BLaER1 (cell line): ENCODE results near the gene RWDD4.

Experiments
- H3K27ac ChIP-seq: shearing (Covaris generic); formaldehyde crosslinking; 2 replicates; pipeline ENCODE4 v1.8.1; 2022
- H3K27me3 ChIP-seq: shearing (Covaris generic); formaldehyde crosslinking; 2 replicates; pipeline ENCODE4 v1.8.1; 2022
- H3K36me3 ChIP-seq: shearing (Covaris generic); formaldehyde crosslinking; 2 replicates; pipeline ENCODE4 v1.8.1; 2022
- H3K4me1 ChIP-seq: shearing (Covaris generic); formaldehyde crosslinking; 2 replicates; pipeline ENCODE4 v1.8.1; 2022
- H3K4me2 ChIP-seq: shearing (Covaris generic); formaldehyde crosslinking; 2 replicates; pipeline ENCODE4 v1.8.1; 2022
- H3K4me3 ChIP-seq: shearing (Covaris generic); formaldehyde crosslinking; 2 replicates; pipeline ENCODE4 v1.8.1; 2022
- H3K9ac ChIP-seq: shearing (Covaris generic); formaldehyde crosslinking; 2 replicates; pipeline ENCODE4 v1.8.1; 2022
- H3K9me3 ChIP-seq: shearing (Covaris generic); formaldehyde crosslinking; 2 replicates; pipeline ENCODE4 v1.8.1; 2022
- H4K20me1 ChIP-seq: shearing (Covaris generic); formaldehyde crosslinking; 2 replicates; pipeline ENCODE4 v1.8.1; 2022
- Cebpa-rat ChIP-seq: shearing (Covaris generic); IDR thresholded peaks from 2 replicates; pipeline ENCODE4 v1.8.1; 2022

RWDD4 gene

DNA sequence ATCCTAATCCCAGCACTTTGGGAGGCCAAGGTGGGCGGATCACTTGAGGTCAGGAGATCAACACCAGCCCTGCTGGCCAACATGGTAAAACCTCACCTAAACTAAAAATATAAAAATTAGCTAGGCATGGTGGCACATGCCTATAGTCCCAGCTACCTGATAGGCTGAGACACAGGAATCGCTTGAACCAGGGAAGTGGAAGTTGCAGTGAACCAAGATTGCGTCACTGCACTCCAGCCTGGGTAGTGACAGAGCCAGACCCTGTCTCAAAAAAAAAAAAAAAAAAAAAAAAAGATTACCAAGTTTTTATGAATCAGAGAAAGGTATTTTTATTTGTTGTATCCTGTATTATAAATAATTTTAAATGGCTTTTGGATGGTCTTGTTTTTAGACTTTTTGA lies 15.2 kb upstream of the RWDD4 start:
- H3K4me3 ChIP-seq = no peak overlapping the region
- H4K20me1 ChIP-seq = no peaks in the 10 kb centered on the region
- no peak overlapping the region for H3K4me2 ChIP-seq
- no peaks in the 10 kb centered on the region for H3K9me3 ChIP-seq
- TF ChIP-seq Cebpa-rat = no peak
- H3K4me1 ChIP-seq = no peaks in the 10 kb centered on the region
- no peaks in the 10 kb centered on the region for H3K27me3 ChIP-seq
- H3K36me3 ChIP-seq = peaks cover 68% of the 10 kb centered on the region
- H3K9ac ChIP-seq = no peak overlapping the region
- H3K27ac ChIP-seq = no peak overlapping the region

DNA sequence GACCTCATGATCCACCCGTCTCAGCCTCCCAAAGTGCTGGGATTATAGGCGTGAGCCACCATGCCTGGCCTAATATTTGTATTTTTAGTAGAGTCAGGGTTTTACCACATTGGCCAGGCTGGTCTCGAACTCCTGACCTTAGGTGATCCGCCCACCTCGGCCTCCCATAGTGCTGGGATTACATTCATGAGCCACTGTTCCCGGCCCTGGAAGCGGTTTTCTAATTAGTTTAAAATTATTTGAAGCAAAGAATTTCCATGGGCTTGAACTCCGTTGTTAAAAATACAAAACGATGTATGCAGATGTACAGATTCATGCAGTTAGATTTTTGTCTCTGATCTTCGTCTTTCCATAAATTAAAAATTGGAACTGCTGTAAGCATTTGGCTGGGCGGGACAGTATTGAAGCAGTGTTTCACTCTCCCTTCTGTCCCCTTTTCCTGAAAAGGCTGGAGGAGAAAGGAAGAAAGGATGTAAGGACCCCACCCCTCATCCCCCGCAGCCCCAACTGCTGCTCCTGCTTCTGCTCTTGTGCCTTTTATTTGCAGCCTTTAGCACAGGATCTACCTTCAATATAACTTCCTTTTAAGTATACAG lies 12.1 kb upstream of the RWDD4 start:
- no peaks in the 10 kb centered on the region for H3K9me3 ChIP-seq
- no peaks in the 10 kb centered on the region for H3K27me3 ChIP-seq
- TF ChIP-seq Cebpa-rat = no peak
- no peak overlapping the region for H3K27ac ChIP-seq
- no peak overlapping the region for H3K4me3 ChIP-seq
- H3K9ac ChIP-seq = no peak overlapping the region
- H3K4me1 ChIP-seq = no peaks in the 10 kb centered on the region
- peaks cover 67% of the 10 kb centered on the region for H3K36me3 ChIP-seq
- H3K4me2 ChIP-seq = no peak overlapping the region
- peaks cover 3% of the 10 kb centered on the region; the same call in 1 of the 2 replicates for H4K20me1 ChIP-seq

DNA sequence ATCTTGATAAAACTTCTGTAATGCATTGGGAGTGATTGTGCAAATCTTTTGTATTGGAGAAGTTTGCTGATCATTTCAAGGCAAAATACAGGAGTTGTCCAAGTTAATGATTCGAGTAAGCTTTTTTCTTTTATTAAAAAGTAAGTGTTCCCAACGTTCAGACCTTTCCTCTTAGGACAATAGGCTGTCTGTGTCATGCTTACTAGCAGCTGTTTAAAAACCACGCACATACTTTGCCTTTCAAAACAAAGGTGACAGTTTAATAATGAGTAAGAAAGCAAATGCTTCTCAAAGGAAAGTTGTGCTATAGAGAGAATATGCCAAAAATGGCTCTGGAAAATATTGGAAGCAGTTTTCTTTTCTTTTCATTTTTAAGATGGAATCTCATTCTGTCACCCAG lies 11.3 kb upstream of the RWDD4 start:
- Histone ChIP-seq H3K36me3 (peaks cover 73% of the 10 kb centered on the region), H4K20me1 (peaks cover 11% of the 10 kb centered on the region; the same call in 1 of the 2 replicates), H3K27me3 (no peaks in the 10 kb centered on the region), H3K4me1 (no peaks in the 10 kb centered on the region), H3K27ac (no peak overlapping the region), H3K9me3 (no peaks in the 10 kb centered on the region), H3K4me2 (no peak overlapping the region), H3K4me3 (no peak overlapping the region), H3K9ac (no peak overlapping the region)
- TF ChIP-seq Cebpa-rat = no peak

DNA sequence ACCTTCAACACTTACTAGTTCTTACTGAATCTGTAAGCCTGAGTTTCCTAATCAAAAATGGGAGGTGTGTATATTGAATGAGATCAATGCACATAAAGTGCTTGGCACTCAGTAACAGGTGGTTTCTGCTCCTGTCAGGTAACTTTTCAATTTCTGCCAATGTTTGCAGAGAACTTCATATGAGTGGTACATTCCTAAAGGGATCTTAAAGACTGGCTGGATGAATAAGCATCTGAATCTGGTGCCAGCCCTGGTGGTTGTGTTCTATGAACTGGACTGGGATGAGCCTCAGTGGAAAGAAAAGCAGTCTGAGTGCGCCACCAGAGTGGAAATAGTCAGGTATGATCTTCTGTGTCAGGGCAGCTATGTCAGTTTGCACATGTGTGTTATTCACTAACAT lies 7.1 kb upstream of the RWDD4 start:
- Histone ChIP-seq H3K36me3 (peaks cover 74% of the 10 kb centered on the region), H3K27ac (no peak overlapping the region), H3K9ac (no peak overlapping the region), H3K4me2 (no peak overlapping the region), H4K20me1 (peaks cover 26% of the 10 kb centered on the region; the same call in 1 of the 2 replicates), H3K4me3 (no peak overlapping the region), H3K27me3 (no peaks in the 10 kb centered on the region), H3K4me1 (no peaks in the 10 kb centered on the region; the same call in 1 of the 2 replicates), H3K9me3 (no peaks in the 10 kb centered on the region)
- no peak for TF ChIP-seq Cebpa-rat

DNA sequence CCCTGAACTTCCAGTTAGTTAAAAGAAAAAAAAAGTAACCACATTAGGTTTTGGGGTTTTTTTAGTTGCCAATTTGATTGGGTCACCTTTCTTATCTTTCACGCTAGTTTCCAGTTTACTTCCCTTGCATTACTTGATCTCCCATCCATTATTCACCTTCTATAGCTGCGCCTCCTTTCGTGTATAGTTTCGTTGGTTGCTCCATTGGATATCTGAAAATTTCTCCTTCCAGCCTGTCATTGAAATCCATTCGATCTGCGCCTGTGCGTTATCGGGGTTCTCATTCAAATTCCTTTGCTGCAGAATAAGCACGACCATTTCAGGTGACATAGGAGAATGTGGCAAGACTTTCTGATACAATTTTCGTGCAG lies 872 bp upstream of the RWDD4 start:
- Histone ChIP-seq H3K9me3 (no peaks in the 10 kb centered on the region), H3K36me3 (peaks cover 21% of the 10 kb centered on the region), H4K20me1 (peaks cover 13% of the 10 kb centered on the region; the same call in 1 of the 2 replicates), H3K27me3 (no peaks in the 10 kb centered on the region), H3K4me3 (peak overlapping the region; percentile 83), H3K4me2 (peak overlapping the region; percentile 94), H3K4me1 (peaks cover 26% of the 10 kb centered on the region), H3K27ac (peak overlapping the region; percentile 90), H3K9ac (peak overlapping the region; percentile 92)
- TF ChIP-seq Cebpa-rat = no peak

DNA sequence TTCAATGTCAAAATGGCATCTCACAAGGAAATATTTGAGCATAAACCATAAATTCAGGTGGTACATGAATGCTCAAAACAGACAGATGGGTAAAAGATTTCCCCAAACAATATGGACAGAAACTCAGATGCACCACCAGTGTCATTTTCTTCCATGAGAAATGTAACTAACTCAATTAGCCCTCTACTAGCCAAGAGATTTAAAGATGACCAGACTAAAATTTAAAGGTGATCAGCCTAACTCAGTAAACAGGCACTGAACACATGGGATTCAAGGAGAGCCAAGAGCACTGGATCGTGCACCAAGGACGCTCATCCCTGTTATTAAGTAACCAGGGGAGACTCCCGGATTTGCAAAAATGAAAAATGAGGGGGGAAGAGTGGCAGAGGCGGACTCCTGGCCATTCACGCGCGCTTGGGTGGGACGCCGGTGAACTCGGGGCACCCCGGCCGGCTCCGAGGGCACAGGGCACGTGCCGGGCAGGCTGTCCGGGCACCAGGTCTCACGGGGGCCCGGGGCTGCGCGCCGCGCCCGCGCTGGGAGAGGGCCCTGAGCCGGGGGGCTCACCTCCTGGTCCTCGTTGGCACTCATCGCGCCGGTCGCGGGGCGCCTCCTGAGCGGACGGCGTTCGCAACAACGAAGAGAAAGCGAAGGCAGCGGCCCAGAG lies 490 bp downstream of the RWDD4 start:
- H4K20me1 ChIP-seq = peaks cover 6% of the 10 kb centered on the region; the same call in 1 of the 2 replicates
- no peak for TF ChIP-seq Cebpa-rat

DNA sequence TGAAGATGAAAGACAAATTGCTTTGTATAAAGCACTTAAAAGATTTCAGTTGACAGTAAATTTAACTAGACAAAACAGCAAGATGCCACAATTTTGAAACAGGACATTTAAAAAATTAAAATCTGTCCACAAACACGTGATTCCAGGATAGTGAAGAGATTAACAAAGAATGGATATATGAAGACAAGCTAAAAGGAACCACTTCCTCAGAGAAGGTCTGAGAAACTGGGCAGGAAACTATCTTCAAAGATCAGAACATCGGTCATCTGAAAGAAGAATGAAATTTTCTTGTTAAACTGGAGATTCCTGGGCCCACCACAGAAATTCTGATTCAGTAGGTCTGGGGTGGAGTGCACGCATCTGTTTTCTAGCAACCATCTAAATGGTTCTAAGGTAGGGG lies 1.4 kb downstream of the RWDD4 start:
- Histone ChIP-seq H3K9me3 (no peaks in the 10 kb centered on the region), H3K36me3 (peaks cover 27% of the 10 kb centered on the region), H3K27me3 (no peaks in the 10 kb centered on the region), H3K4me2 (peak overlapping the region; percentile 87), H3K27ac (no peak overlapping the region), H3K4me1 (peaks cover 26% of the 10 kb centered on the region), H3K4me3 (peak overlapping the region; percentile 83), H4K20me1 (no peaks in the 10 kb centered on the region; the same call in 1 of the 2 replicates), H3K9ac (0 out of 2 replicates have a peak overlapping the region, but pooled peaks have one; percentile 30)
- no peak for TF ChIP-seq Cebpa-rat

More for the DNA sequence above, 490 bp downstream of the RWDD4 start:
- peak overlapping the region; percentile 92 for H3K9ac ChIP-seq
- no peaks in the 10 kb centered on the region for H3K27me3 ChIP-seq
- H3K4me2 ChIP-seq = peak overlapping the region; percentile 87
- peaks cover 22% of the 10 kb centered on the region for H3K36me3 ChIP-seq
- no peaks in the 10 kb centered on the region for H3K9me3 ChIP-seq
- H3K4me1 ChIP-seq = peaks cover 26% of the 10 kb centered on the region
- peak overlapping the region; percentile 83 for H3K4me3 ChIP-seq
- peak overlapping the region; percentile 90 for H3K27ac ChIP-seq

DNA sequence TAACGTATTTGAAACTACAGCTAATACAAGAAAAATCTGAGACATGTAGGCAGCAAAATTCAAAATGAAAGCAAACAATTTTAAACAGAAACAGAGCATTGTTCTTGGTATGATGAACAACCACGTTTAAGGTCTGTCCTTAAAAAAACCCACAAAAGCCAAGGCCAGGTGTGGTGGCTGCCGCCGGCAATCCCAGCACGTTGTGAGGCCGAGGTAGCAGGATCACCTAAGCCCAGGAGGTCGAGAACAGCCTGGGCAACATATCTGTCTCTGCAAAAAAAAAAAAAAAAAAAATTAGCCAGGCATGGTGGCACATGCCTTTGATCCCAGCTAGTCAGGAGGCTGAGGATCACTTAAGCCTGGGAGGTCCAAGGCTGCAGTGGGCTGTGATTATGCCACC lies 13.7 kb downstream of the RWDD4 start:
- Histone ChIP-seq H3K27ac (no peak overlapping the region), H3K9ac (no peak overlapping the region), H3K9me3 (peaks cover 12% of the 10 kb centered on the region; the same call in 1 of the 2 replicates), H3K4me2 (no peak overlapping the region), H3K36me3 (peaks cover 76% of the 10 kb centered on the region), H3K4me1 (no peaks in the 10 kb centered on the region), H3K27me3 (no peaks in the 10 kb centered on the region), H3K4me3 (no peak overlapping the region), H4K20me1 (no peaks in the 10 kb centered on the region)
- no peak for TF ChIP-seq Cebpa-rat

DNA sequence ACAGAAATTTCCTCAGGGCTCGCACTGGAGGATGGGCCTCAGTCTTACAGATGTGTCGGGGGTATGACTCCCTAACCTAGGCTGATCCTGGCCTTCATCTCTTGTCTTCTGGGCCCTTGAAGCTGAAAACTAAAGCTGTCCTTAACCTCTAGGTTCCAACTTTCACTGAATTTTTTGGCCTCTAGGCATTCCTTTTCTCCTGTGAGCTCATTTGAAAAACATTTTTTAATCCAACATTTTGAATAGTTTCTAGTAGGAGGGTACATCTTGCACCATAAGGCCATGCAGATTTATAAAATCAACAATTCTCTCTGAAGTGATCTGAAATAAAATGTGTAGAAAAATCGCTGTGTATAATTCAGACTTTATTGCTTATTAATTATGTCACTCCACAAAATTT lies 19.7 kb downstream of the RWDD4 start:
- H3K4me3 ChIP-seq = no peak overlapping the region
- H3K4me2 ChIP-seq = no peak overlapping the region
- no peak overlapping the region for H3K9ac ChIP-seq
- H3K27ac ChIP-seq = no peak overlapping the region
- H3K36me3 ChIP-seq = peaks cover 30% of the 10 kb centered on the region
- H3K4me1 ChIP-seq = no peaks in the 10 kb centered on the region
- H3K9me3 ChIP-seq = peaks cover 12% of the 10 kb centered on the region; the same call in 1 of the 2 replicates
- H3K27me3 ChIP-seq = no peaks in the 10 kb centered on the region
- H4K20me1 ChIP-seq = no peaks in the 10 kb centered on the region
- no peak for TF ChIP-seq Cebpa-rat

DNA sequence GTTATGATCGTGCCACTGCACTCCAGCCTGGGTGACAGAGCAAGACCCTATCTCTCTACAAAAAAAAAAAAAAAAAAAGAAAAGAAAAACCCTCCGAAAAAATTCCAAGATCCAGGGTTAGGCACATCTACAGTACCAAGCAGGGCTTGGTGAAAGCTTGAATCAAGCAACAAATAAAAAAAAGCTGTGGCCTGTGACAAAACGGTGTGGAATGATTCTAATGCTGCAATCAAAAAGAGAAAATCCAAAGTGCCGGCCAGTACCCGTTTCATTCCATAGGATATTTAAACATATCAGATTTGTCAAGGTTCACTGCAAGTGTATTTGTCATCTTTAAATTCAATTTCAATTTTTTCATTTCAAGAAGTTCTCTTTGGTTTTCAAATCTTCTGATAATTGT lies 20.5 kb downstream of the RWDD4 start:
- peaks cover 21% of the 10 kb centered on the region for H3K36me3 ChIP-seq
- H3K4me3 ChIP-seq = no peak overlapping the region
- TF ChIP-seq Cebpa-rat = no peak
- H3K4me1 ChIP-seq = no peaks in the 10 kb centered on the region
- H4K20me1 ChIP-seq = no peaks in the 10 kb centered on the region
- peaks cover 12% of the 10 kb centered on the region; the same call in 1 of the 2 replicates for H3K9me3 ChIP-seq
- H3K27ac ChIP-seq = no peak overlapping the region
- no peak overlapping the region for H3K4me2 ChIP-seq
- no peak overlapping the region for H3K9ac ChIP-seq
- no peaks in the 10 kb centered on the region for H3K27me3 ChIP-seq
